ENCODE data around the gene VKORC1. TPM values are rescaled to one million over a fixed set of nuclear protein-coding genes. Genes with fewer than 3 reads are reported as not detected.

The VKORC1 gene
- polyA plus RNA-seq, 3 donors = 59.2 to 113 (median 91.2) TPM

GRCh38 chr16:31085873-31086628 lies 8.5 kb downstream of the VKORC1 start:
- intact Hi-C loops (cut with micrococcal nuclease) = no loop called here
- H3K9ac ChIP-seq (ENCODE audit: insufficient read depth, low read length, poor library complexity, severe bottlenecking) = no peak overlapping the region
- Mint-ChIP-seq H3K9me3 (no peaks in the 10 kb centered on the region), H3K27ac (peak overlapping the region in 2 of 7 donors; percentile 46 to 57), H3K4me1 (peaks cover 10% of the 10 kb centered on the region), H3K4me3 (no peak overlapping the region), H3K27me3 (ENCODE audit: low read depth in 3 of 3) (peaks cover 0 to 3% (median 3%) of the 10 kb centered on the region in 3 donors), H3K36me3 (peaks cover 36 to 60% of the 10 kb centered on the region in 2 donors)
- H3K4me2 ChIP-seq (replicated peaks; ENCODE audit: extremely low read depth, low read length, poor library complexity, severe bottlenecking) = no peak overlapping the region
- H3K4me3 ChIP-seq (replicated peaks in 1 of 3; ENCODE audit: low read depth in 2 of 3, low read length in 3 of 3) = no peak overlapping the region
- peaks cover 18% of the 10 kb centered on the region for H3K79me2 ChIP-seq (ENCODE audit: insufficient read depth, low read length)
- H3K27me3 ChIP-seq (ENCODE audit: control insufficient read depth in 2 of 2, insufficient read depth in 2 of 2, low read length in 2 of 2) = no peaks in the 10 kb centered on the region
- H3K9me3 ChIP-seq (replicated peaks in 1 of 2; ENCODE audit: control insufficient read depth in 1 of 2, insufficient read depth in 1 of 2, low read length in 2 of 2) = no peaks in the 10 kb centered on the region
- peaks cover 40% of the 10 kb centered on the region for H4K20me1 ChIP-seq (ENCODE audit: insufficient read depth, low read length)
- H3K27ac ChIP-seq (ENCODE audit: low read depth in 1 of 2, low read length in 2 of 2) = no peak overlapping the region
- H2AFZ ChIP-seq (ENCODE audit: insufficient read depth, low read depth, low read length, poor library complexity, severe bottlenecking) = no peak overlapping the region
- peaks cover 36 to 85% of the 10 kb centered on the region in 2 donors for H3K36me3 ChIP-seq (replicated peaks in 1 of 2; ENCODE audit: control insufficient read depth in 1 of 2, insufficient read depth in 2 of 2, low read length in 2 of 2)
- TF ChIP-seq, protein P1, sequence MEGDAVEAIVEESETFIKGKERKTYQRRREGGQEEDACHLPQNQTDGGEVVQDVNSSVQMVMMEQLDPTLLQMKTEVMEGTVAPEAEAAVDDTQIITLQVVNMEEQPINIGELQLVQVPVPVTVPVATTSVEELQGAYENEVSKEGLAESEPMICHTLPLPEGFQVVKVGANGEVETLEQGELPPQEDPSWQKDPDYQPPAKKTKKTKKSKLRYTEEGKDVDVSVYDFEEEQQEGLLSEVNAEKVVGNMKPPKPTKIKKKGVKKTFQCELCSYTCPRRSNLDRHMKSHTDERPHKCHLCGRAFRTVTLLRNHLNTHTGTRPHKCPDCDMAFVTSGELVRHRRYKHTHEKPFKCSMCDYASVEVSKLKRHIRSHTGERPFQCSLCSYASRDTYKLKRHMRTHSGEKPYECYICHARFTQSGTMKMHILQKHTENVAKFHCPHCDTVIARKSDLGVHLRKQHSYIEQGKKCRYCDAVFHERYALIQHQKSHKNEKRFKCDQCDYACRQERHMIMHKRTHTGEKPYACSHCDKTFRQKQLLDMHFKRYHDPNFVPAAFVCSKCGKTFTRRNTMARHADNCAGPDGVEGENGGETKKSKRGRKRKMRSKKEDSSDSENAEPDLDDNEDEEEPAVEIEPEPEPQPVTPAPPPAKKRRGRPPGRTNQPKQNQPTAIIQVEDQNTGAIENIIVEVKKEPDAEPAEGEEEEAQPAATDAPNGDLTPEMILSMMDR (IDR thresholded peaks at IDR 0.05) = no peak
- 95% methylated on average over 12 of the region's 18 CpGs for WGBS (ENCODE audit: insufficient coverage)
- peaks cover 0 to 10% of the 10 kb centered on the region in 2 donors for H3K4me1 ChIP-seq (ENCODE audit: control insufficient read depth in 1 of 2, insufficient read depth in 2 of 2, low read length in 2 of 2)
- DNase-seq = no peak

GRCh38 chr16:31085411-31085810 lies 9.2 kb downstream of the VKORC1 start:
- H3K27me3 ChIP-seq (ENCODE audit: control insufficient read depth in 2 of 2, insufficient read depth in 2 of 2, low read length in 2 of 2) = no peaks in the 10 kb centered on the region
- peaks cover 0 to 10% of the 10 kb centered on the region in 2 donors for H3K4me1 ChIP-seq (ENCODE audit: control insufficient read depth in 1 of 2, insufficient read depth in 2 of 2, low read length in 2 of 2)
- TF ChIP-seq, protein P1 (IDR thresholded peaks at IDR 0.05) = no peak
- Mint-ChIP-seq H3K27me3 (ENCODE audit: low read depth in 3 of 3) (peaks cover 0 to 3% (median 3%) of the 10 kb centered on the region in 3 donors), H3K27ac (peak overlapping the region in 3 of 7 donors; percentile 27 to 63 (median 41)), H3K36me3 (peaks cover 36 to 60% of the 10 kb centered on the region in 2 donors), H3K4me1 (peaks cover 12% of the 10 kb centered on the region), H3K9me3 (no peaks in the 10 kb centered on the region), H3K4me3 (no peak overlapping the region)
- H3K4me2 ChIP-seq (replicated peaks; ENCODE audit: extremely low read depth, low read length, poor library complexity, severe bottlenecking) = no peak overlapping the region
- no peak overlapping the region for H2AFZ ChIP-seq (ENCODE audit: insufficient read depth, low read depth, low read length, poor library complexity, severe bottlenecking)
- WGBS (ENCODE audit: insufficient coverage) = 97% methylated on average over 8 of the region's 8 CpGs
- H3K9ac ChIP-seq (ENCODE audit: insufficient read depth, low read length, poor library complexity, severe bottlenecking) = no peak overlapping the region
- H4K20me1 ChIP-seq (ENCODE audit: insufficient read depth, low read length) = peaks cover 47% of the 10 kb centered on the region
- H3K27ac ChIP-seq (ENCODE audit: low read depth in 1 of 2, low read length in 2 of 2) = no peak overlapping the region
- intact Hi-C loops (cut with micrococcal nuclease) = no loop called here
- H3K4me3 ChIP-seq (replicated peaks in 1 of 3; ENCODE audit: low read depth in 2 of 3, low read length in 3 of 3) = no peak overlapping the region
- no peak for DNase-seq
- peaks cover 21% of the 10 kb centered on the region for H3K79me2 ChIP-seq (ENCODE audit: insufficient read depth, low read length)
- peaks cover 36 to 85% of the 10 kb centered on the region in 2 donors for H3K36me3 ChIP-seq (replicated peaks in 1 of 2; ENCODE audit: control insufficient read depth in 1 of 2, insufficient read depth in 2 of 2, low read length in 2 of 2)
- H3K9me3 ChIP-seq (replicated peaks in 1 of 2; ENCODE audit: control insufficient read depth in 1 of 2, insufficient read depth in 1 of 2, low read length in 2 of 2) = no peaks in the 10 kb centered on the region
